22Rv1 (cell line): ENCODE measurements around the gene OCIAD2.

Source experiments
- CTCF ChIP-seq: fragments of 450-650 bp; IDR thresholded peaks from 2 replicates; pipeline ENCODE4 v1.5.1; 2017; ENCODE audit warnings: mild to moderate bottlenecking
- ZFX ChIP-seq: fragments of 450-650 bp; IDR thresholded peaks from 2 replicates; pipeline ENCODE4 v1.6.1; 2017; ENCODE audit warnings: antibody characterized with exemption, borderline replicate concordance

GRCh38 chr4:48914311-48914710 is 7.7 kb upstream of the OCIAD2 start:
- no peak for TF ChIP-seq CTCF
- no peak for TF ChIP-seq ZFX
